H9 (cell line): ENCODE results near the gene ARMC12. TPM values are rescaled to one million over a fixed set of nuclear protein-coding genes. Genes with fewer than 3 reads are reported as not detected.

Experiments used
- DNase-seq: peaks from one replicate; pipeline ENCODE4 v3.0.0-alpha.2; 2017
- H2AFZ ChIP-seq: one replicate; pipeline ENCODE4 v1.6.1; 2013; ENCODE audit warnings: mild to moderate bottlenecking, low read length, control low read depth, moderate library complexity
- H2AK5ac ChIP-seq: 2 replicates; pipeline ENCODE4 v1.6.1; 2013; ENCODE audit warnings: low read length, control low read depth, mixed read lengths; ENCODE audit not compliant: insufficient read length
- H2BK120ac ChIP-seq: one replicate; pipeline ENCODE4 v1.6.1; 2013; ENCODE audit warnings: low read depth, mild to moderate bottlenecking, low read length, control low read depth, inconsistent platforms; ENCODE audit not compliant: poor library complexity, severe bottlenecking
- H2BK12ac ChIP-seq: 2 replicates; pipeline ENCODE4 v1.6.1; 2013; ENCODE audit warnings: low read length, control low read depth, mixed read lengths, low read depth; ENCODE audit not compliant: insufficient read length
- H2BK15ac ChIP-seq: 2 replicates; pipeline ENCODE4 v1.6.1; 2013; ENCODE audit warnings: low read depth, low read length, control low read depth
- H2BK20ac ChIP-seq: one replicate; pipeline ENCODE4 v1.6.1; 2013; ENCODE audit warnings: low read depth, mild to moderate bottlenecking, low read length, control low read depth, inconsistent platforms; ENCODE audit not compliant: poor library complexity, severe bottlenecking
- H2BK5ac ChIP-seq: 2 replicates; pipeline ENCODE4 v1.6.1; 2013; ENCODE audit warnings: low read length, control low read depth, mixed read lengths; ENCODE audit not compliant: insufficient read length
- H3K14ac ChIP-seq: 2 replicates; pipeline ENCODE4 v1.6.1; 2013; ENCODE audit warnings: low read length, control low read depth; ENCODE audit not compliant: insufficient read depth
- H3K18ac ChIP-seq: 2 replicates; pipeline ENCODE4 v1.6.1; 2013; ENCODE audit warnings: low read depth, mild to moderate bottlenecking, mixed read lengths, low read length, control low read depth; ENCODE audit not compliant: insufficient read length
- H3K23ac ChIP-seq: 2 replicates; pipeline ENCODE4 v1.6.1; 2013; ENCODE audit warnings: low read length, control low read depth, mixed read lengths, low read depth; ENCODE audit not compliant: insufficient read length
- H3K23me2 ChIP-seq: 2 replicates; pipeline ENCODE4 v1.6.1; 2013; ENCODE audit warnings: low read depth, mild to moderate bottlenecking, mixed read lengths, low read length, control low read depth; ENCODE audit not compliant: insufficient read length, poor library complexity, severe bottlenecking
- H3K27ac ChIP-seq: 2 replicates; pipeline ENCODE4 v1.5.1; 2013; ENCODE audit warnings: low read length, control low read depth, mixed read lengths, low read depth; ENCODE audit not compliant: insufficient read length
- H3K27me3 ChIP-seq: 2 replicates; pipeline ENCODE4 v1.6.1; 2013; ENCODE audit warnings: low read length, control low read depth, inconsistent platforms; ENCODE audit not compliant: insufficient read depth
- H3K4ac ChIP-seq: 2 replicates; pipeline ENCODE4 v1.6.1; 2013; ENCODE audit warnings: low read depth, mild to moderate bottlenecking, control low read depth, inconsistent platforms, low read length, moderate library complexity
- H3K4me1 ChIP-seq: 2 replicates; pipeline ENCODE4 v1.6.1; 2013; ENCODE audit warnings: low read length, control low read depth, inconsistent platforms; ENCODE audit not compliant: insufficient read depth
- H3K4me2 ChIP-seq: 2 replicates; pipeline ENCODE4 v1.6.1; 2013; ENCODE audit warnings: low read length, control low read depth, mixed read lengths; ENCODE audit not compliant: insufficient read length, insufficient read depth
- H3K56ac ChIP-seq: 2 replicates; pipeline ENCODE4 v1.6.1; 2013; ENCODE audit warnings: low read depth, mild to moderate bottlenecking, mixed read lengths, low read length, control low read depth; ENCODE audit not compliant: insufficient read length
- H3K79me1 ChIP-seq: 2 replicates; pipeline ENCODE4 v1.6.1; 2013; ENCODE audit warnings: low read depth, mild to moderate bottlenecking, moderate library complexity, low read length, control low read depth, inconsistent platforms; ENCODE audit not compliant: insufficient read depth, poor library complexity, severe bottlenecking
- H3K79me2 ChIP-seq: 2 replicates; pipeline ENCODE4 v1.6.1; 2013; ENCODE audit warnings: low read length, control low read depth, inconsistent platforms; ENCODE audit not compliant: insufficient read depth
- H3K9ac ChIP-seq: 2 replicates; pipeline ENCODE4 v1.6.1; 2013; ENCODE audit warnings: low read length, control low read depth, mixed read lengths; ENCODE audit not compliant: insufficient read length; ENCODE audit errors: extremely low read depth
- H3K9me3 ChIP-seq: one replicate; pipeline ENCODE4 v1.6.1; 2013; ENCODE audit warnings: low read depth, low read length, inconsistent platforms; ENCODE audit not compliant: control insufficient read depth
- H3T11ph ChIP-seq: one replicate; pipeline ENCODE4 v1.6.1; 2013; ENCODE audit warnings: mild to moderate bottlenecking, low read length, control low read depth, inconsistent platforms
- H4K20me1 ChIP-seq: one replicate; pipeline ENCODE4 v1.6.1; 2013; ENCODE audit not compliant: control insufficient read depth, insufficient read length, insufficient read depth
- H4K5ac ChIP-seq: 2 replicates; pipeline ENCODE4 v1.6.1; 2013; ENCODE audit warnings: low read depth, mild to moderate bottlenecking, mixed read lengths, low read length, control low read depth; ENCODE audit not compliant: insufficient read length
- H4K8ac ChIP-seq: replicated peaks from 2 replicates; pipeline ENCODE4 v1.6.1; 2013; ENCODE audit warnings: low read length, control low read depth, mixed read lengths, low read depth; ENCODE audit not compliant: insufficient read length
- H4K91ac ChIP-seq: 2 replicates; pipeline ENCODE4 v1.6.1; 2013; ENCODE audit warnings: low read depth, mild to moderate bottlenecking, moderate library complexity, mixed read lengths, low read length, control low read depth; ENCODE audit not compliant: insufficient read length
- H3K27ac Mint-ChIP-seq, 3 experiments: 2 replicates in 2 of 3; 3 replicates in 1 of 3; pipeline ENCODE4 v1.8.0; 2020 to 2021; ENCODE audit warnings: mixed read lengths in 3 of 3, mild to moderate bottlenecking in 1 of 3, moderate library complexity in 1 of 3
- H3K27me3 Mint-ChIP-seq: 2 replicates; pipeline ENCODE4 v1.8.0; 2021; ENCODE audit warnings: low read depth, mild to moderate bottlenecking, moderate library complexity, mixed read lengths
- H3K36me3 Mint-ChIP-seq, 3 experiments: 2 replicates in 2 of 3; 3 replicates in 1 of 3; pipeline ENCODE4 v1.8.0; 2020 to 2021; ENCODE audit warnings: low read depth in 3 of 3, mixed read lengths in 3 of 3; ENCODE audit not compliant: insufficient read depth in 1 of 3
- H3K4me1 Mint-ChIP-seq, 2 experiments: 2 replicates each; pipeline ENCODE4 v1.8.0; 2020; ENCODE audit warnings: mixed read lengths in 2 of 2
- H3K4me3 Mint-ChIP-seq, 2 experiments: 2 replicates in 1 of 2; 3 replicates in 1 of 2; pipeline ENCODE4 v1.8.0; 2020 to 2021; ENCODE audit warnings: mild to moderate bottlenecking in 2 of 2, mixed read lengths in 2 of 2, moderate library complexity in 1 of 2
- H3K9me3 Mint-ChIP-seq, 2 experiments: 2 replicates in 1 of 2; 3 replicates in 1 of 2; pipeline ENCODE4 v1.8.0; 2020; ENCODE audit warnings: mild to moderate bottlenecking in 2 of 2, mixed read lengths in 2 of 2, moderate library complexity in 1 of 2
- CTCF ChIP-seq: fragments of 200-600 bp; sonication (generic); conservative IDR thresholded peaks from 3 replicates; pipeline ENCODE4 v1.8.0; 2021; ENCODE audit warnings: antibody characterized with exemption, mild to moderate bottlenecking
- WGBS: extraction: QIAGEN DNeasy Blood & Tissue Kit; methylation state at CpG from one replicate; pipeline ENCODE4 v1.1.7; 2013; ENCODE audit warnings: missing lambda C conversion rate, low lambda C conversion rate, mixed read lengths; ENCODE audit not compliant: insufficient read length; ENCODE audit errors: extremely low coverage; 5-methylcytosine and 5-hydroxymethylcytosine counted together
- total RNA-seq: library from RNA; stranded (reverse); gene quantifications from 2 replicates; pipeline ENCODE4 v1.2.1, GENCODE V29; 2021

The ARMC12 gene
- total RNA-seq, 1 experiment from 2014 or later, result 1.7 TPM

GRCh38 chr6:35759426-35759825, 22.6 kb downstream of the ARMC12 start:
- Histone ChIP-seq H3K79me2 (no peaks in the 10 kb centered on the region), H3K27ac (no peak overlapping the region), H3K4me2 (no peak overlapping the region), H3K18ac (no peak overlapping the region), H3K23ac (no peak overlapping the region), H2AK5ac (no peak overlapping the region), H4K91ac (no peak overlapping the region), H2BK120ac (no peak overlapping the region), H3K79me1 (no peaks in the 10 kb centered on the region), H2BK15ac (no peak overlapping the region), H3K4ac (no peak overlapping the region), H3T11ph (peak overlapping the region; percentile 11), H4K8ac (no peak overlapping the region), H4K20me1 (no peaks in the 10 kb centered on the region), H2BK20ac (no peak overlapping the region), H3K56ac (no peak overlapping the region), H2BK5ac (no peak overlapping the region), H4K5ac (no peak overlapping the region), H2BK12ac (no peak overlapping the region), H3K9me3 (no peaks in the 10 kb centered on the region), H3K4me1 (peaks cover 15% of the 10 kb centered on the region; the same call in 1 of the 2 replicates), H2AFZ (no peak overlapping the region), H3K23me2 (peaks cover 9% of the 10 kb centered on the region), H3K27me3 (no peaks in the 10 kb centered on the region), H3K9ac (no peak overlapping the region), H3K14ac (no peak overlapping the region)
- peaks cover 61% of the 10 kb centered on the region in 2 experiments for H3K4me1 Mint-ChIP-seq
- peaks cover 0 to 10% (median 0%) of the 10 kb centered on the region in 3 experiments; a peak in 4 of 7 replicates for H3K36me3 Mint-ChIP-seq
- H3K9me3 Mint-ChIP-seq, result peaks cover 0 to 4% of the 10 kb centered on the region in 2 experiments; a peak in 2 of 5 replicates
- no peak for TF ChIP-seq CTCF
- no peaks in the 10 kb centered on the region; the same call in 1 of the 2 replicates for H3K27me3 Mint-ChIP-seq
- no peak overlapping the region for H3K4me3 Mint-ChIP-seq
- no CpG with 5 or more reads among the region's 3 CpGs for WGBS
- H3K27ac Mint-ChIP-seq, result peak overlapping the region in 1 of 3 experiments; percentile 42; a peak in 1 of 7 replicates
- no peak for DNase-seq
